Loucy (cell line): ENCODE results near the gene SPACA1.

Experiments used
- H2AFZ ChIP-seq: fragments of 200-600 bp; sonication (generic); 2 replicates; pipeline ENCODE4 v1.6.0; 2016; ENCODE audit warnings: antibody characterized with exemption, mild to moderate bottlenecking, low read length, moderate library complexity
- H3F3A ChIP-seq: fragments of 200-600 bp; 2 replicates; pipeline ENCODE4 v1.6.0; 2016; ENCODE audit warnings: antibody characterized with exemption, low read depth, mild to moderate bottlenecking
- H3K27me3 ChIP-seq: fragments of 200-600 bp; sonication (generic); 2 replicates; pipeline ENCODE4 v1.6.1; 2014; ENCODE audit warnings: low read length, mild to moderate bottlenecking; ENCODE audit not compliant: insufficient read depth, poor library complexity, severe bottlenecking
- H3K36me3 ChIP-seq: fragments of 200-600 bp; sonication (generic); 2 replicates; pipeline ENCODE4 v1.6.1; 2016; ENCODE audit warnings: low read length; ENCODE audit not compliant: insufficient read depth
- H3K4me1 ChIP-seq: fragments of 200-600 bp; sonication (generic); 2 replicates; pipeline ENCODE4 v1.5.1; 2014; ENCODE audit warnings: low read length, mild to moderate bottlenecking; ENCODE audit not compliant: insufficient read depth, poor library complexity, severe bottlenecking
- H3K4me2 ChIP-seq: fragments of 200-600 bp; sonication (generic); 2 replicates; pipeline ENCODE4 v1.6.0; 2014; ENCODE audit warnings: antibody characterized with exemption, low read length, low read depth, mild to moderate bottlenecking; ENCODE audit not compliant: poor library complexity, severe bottlenecking
- H3K4me3 ChIP-seq: fragments of 200-600 bp; sonication (generic); 2 replicates; pipeline ENCODE4 v1.5.1; 2014; ENCODE audit warnings: low read length, mild to moderate bottlenecking, mixed read lengths; ENCODE audit not compliant: poor library complexity, severe bottlenecking
- H3K79me2 ChIP-seq: fragments of 200-600 bp; sonication (generic); 2 replicates; pipeline ENCODE4 v1.6.1; 2014; ENCODE audit warnings: low read length; ENCODE audit not compliant: insufficient read depth
- H3K9ac ChIP-seq: fragments of 200-600 bp; sonication (generic); 2 replicates; pipeline ENCODE4 v1.6.0; 2014; ENCODE audit warnings: mild to moderate bottlenecking, low read depth, low read length, moderate library complexity; ENCODE audit not compliant: poor library complexity, severe bottlenecking
- H3K9me2 ChIP-seq: fragments of 200-600 bp; sonication (generic); replicated peaks from 2 replicates; pipeline ENCODE4 v1.6.1; 2016; ENCODE audit warnings: low read depth, low read length, mixed read lengths
- H3K9me3 ChIP-seq: fragments of 200-600 bp; sonication (generic); 2 replicates; pipeline ENCODE4 v1.6.1; 2014; ENCODE audit warnings: mild to moderate bottlenecking, antibody characterized with exemption, low read length, low read depth; ENCODE audit not compliant: insufficient read depth
- H4K20me1 ChIP-seq: fragments of 200-600 bp; sonication (generic); 2 replicates; pipeline ENCODE4 v1.6.0; 2014; ENCODE audit warnings: antibody characterized with exemption, low read length, mild to moderate bottlenecking; ENCODE audit not compliant: insufficient read depth, poor library complexity, severe bottlenecking
- EZH2phosphoT487 ChIP-seq: fragments of 200-600 bp; IDR thresholded peaks from 2 replicates; pipeline ENCODE4 v1.6.1; 2018; ENCODE audit warnings: antibody characterized with exemption, mild to moderate bottlenecking, moderate library complexity, borderline replicate concordance
- TF ChIP-seq, protein P1 (sequence below): fragments of 200-600 bp; sonication (generic); conservative IDR thresholded peaks from 2 replicates; pipeline ENCODE4 v1.5.1; 2014; ENCODE audit warnings: mild to moderate bottlenecking, antibody characterized with exemption, low read length

Gene SPACA1

DNA sequence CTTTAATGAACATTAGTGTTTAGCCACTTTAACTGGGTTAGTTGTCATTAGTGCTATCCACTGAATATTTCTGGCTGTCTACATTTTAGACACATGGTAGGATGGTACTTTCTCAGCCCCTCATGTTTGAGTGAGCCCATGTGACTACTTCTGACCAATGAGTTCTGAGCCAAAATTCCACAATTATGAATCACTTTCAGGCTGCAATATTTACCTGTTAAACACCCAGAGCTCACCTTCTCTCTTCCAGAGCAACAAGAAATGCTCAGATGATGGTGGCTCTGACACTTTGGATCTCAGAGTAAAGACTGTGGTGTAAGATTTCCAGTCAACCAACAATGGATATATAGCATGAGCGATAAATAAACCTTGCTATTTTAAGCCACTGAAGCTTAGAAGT is 24.8 kb downstream of the SPACA1 start:
- no peaks in the 10 kb centered on the region for H3K9me2 ChIP-seq
- no peaks in the 10 kb centered on the region for H3K9me3 ChIP-seq
- H3K4me1 ChIP-seq, result no peaks in the 10 kb centered on the region
- no peaks in the 10 kb centered on the region for H3F3A ChIP-seq
- no peak overlapping the region for H2AFZ ChIP-seq
- H4K20me1 ChIP-seq, result no peaks in the 10 kb centered on the region
- H3K27me3 ChIP-seq, result no peaks in the 10 kb centered on the region
- H3K36me3 ChIP-seq, result no peaks in the 10 kb centered on the region
- no peak overlapping the region for H3K9ac ChIP-seq
- no peak overlapping the region for H3K4me3 ChIP-seq
- H3K4me2 ChIP-seq, result no peak overlapping the region
- TF ChIP-seq EZH2phosphoT487, result no peak
- TF ChIP-seq, protein P1, sequence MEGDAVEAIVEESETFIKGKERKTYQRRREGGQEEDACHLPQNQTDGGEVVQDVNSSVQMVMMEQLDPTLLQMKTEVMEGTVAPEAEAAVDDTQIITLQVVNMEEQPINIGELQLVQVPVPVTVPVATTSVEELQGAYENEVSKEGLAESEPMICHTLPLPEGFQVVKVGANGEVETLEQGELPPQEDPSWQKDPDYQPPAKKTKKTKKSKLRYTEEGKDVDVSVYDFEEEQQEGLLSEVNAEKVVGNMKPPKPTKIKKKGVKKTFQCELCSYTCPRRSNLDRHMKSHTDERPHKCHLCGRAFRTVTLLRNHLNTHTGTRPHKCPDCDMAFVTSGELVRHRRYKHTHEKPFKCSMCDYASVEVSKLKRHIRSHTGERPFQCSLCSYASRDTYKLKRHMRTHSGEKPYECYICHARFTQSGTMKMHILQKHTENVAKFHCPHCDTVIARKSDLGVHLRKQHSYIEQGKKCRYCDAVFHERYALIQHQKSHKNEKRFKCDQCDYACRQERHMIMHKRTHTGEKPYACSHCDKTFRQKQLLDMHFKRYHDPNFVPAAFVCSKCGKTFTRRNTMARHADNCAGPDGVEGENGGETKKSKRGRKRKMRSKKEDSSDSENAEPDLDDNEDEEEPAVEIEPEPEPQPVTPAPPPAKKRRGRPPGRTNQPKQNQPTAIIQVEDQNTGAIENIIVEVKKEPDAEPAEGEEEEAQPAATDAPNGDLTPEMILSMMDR, result no peak
- H3K79me2 ChIP-seq, result no peaks in the 10 kb centered on the region

DNA sequence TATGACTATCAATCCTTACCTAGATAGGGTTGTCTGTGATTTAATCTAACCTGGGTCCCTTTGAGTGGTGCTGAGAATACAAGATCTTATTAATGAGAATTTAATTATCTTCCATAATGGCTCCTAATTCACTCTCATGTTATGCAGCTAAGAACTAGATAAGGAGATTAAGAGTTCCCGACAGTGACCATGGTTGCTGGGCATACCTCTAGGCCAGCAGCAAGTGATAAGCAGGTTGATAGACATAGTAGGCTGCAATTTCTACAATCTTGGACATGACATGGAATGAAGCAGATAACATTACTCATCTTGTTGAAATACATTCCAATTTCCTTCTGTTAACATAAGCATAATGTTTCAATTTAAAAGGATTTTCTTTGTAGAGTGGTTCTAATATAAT is 27.1 kb downstream of the SPACA1 start:
- Histone ChIP-seq H3K4me3 (no peak overlapping the region), H3K9me3 (no peaks in the 10 kb centered on the region), H3F3A (no peaks in the 10 kb centered on the region), H3K4me1 (no peaks in the 10 kb centered on the region), H3K79me2 (no peaks in the 10 kb centered on the region), H3K9me2 (no peaks in the 10 kb centered on the region), H2AFZ (no peak overlapping the region), H3K36me3 (no peaks in the 10 kb centered on the region), H4K20me1 (no peaks in the 10 kb centered on the region), H3K4me2 (no peak overlapping the region), H3K27me3 (no peaks in the 10 kb centered on the region), H3K9ac (no peak overlapping the region)
- no peak for TF ChIP-seq EZH2phosphoT487
- TF ChIP-seq, protein P1, result no peak

DNA sequence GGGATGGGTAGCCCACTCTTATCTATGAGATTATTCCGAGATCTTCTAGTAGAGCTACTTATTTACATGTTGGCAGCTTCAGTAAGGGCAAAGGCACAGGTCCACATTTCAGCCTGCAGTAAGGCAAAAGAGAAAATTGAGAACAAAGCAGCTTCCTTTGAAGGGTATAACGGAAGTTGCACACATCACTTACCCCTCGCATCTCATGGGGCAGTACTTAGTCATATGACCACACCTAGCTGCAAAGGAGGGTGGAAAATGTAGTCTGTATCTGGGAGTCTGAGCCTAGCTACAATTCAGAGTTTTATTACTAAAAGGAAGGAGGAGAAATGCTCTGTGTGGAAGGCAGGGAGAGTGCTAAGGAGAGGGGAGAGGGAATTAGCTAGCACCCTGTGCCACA is 29.7 kb downstream of the SPACA1 start:
- Histone ChIP-seq H3K27me3 (no peaks in the 10 kb centered on the region), H3K4me3 (no peak overlapping the region), H3K9me2 (no peaks in the 10 kb centered on the region), H3F3A (no peaks in the 10 kb centered on the region), H4K20me1 (no peaks in the 10 kb centered on the region), H3K4me2 (no peak overlapping the region), H3K36me3 (no peaks in the 10 kb centered on the region), H3K79me2 (no peaks in the 10 kb centered on the region), H2AFZ (no peak overlapping the region), H3K9me3 (no peaks in the 10 kb centered on the region), H3K9ac (no peak overlapping the region), H3K4me1 (no peaks in the 10 kb centered on the region)
- no peak for TF ChIP-seq EZH2phosphoT487
- TF ChIP-seq, protein P1, result no peak
